Renal pelvis (tissue), 4 donors: ENCODE results near the gene KIAA1191. TPM values are rescaled to one million over a fixed set of nuclear protein-coding genes. Genes with fewer than 3 reads are reported as not detected.

Experiments
- DNase-seq: peaks from one replicate; pipeline ENCODE4 v3.0.0-alpha.2; 2013
- polyA plus RNA-seq, 3 donors: library from polyadenylated mRNA; unstranded; fragments of 120-200 nt; gene quantifications; one replicate each; pipeline ENCODE4 v1.2.1, GENCODE V29; 2013; ENCODE audit not compliant: insufficient read length in 3 of 3

Gene KIAA1191
- polyA plus RNA-seq, 3 donors, result 134 to 173 (median 157) TPM

DNA sequence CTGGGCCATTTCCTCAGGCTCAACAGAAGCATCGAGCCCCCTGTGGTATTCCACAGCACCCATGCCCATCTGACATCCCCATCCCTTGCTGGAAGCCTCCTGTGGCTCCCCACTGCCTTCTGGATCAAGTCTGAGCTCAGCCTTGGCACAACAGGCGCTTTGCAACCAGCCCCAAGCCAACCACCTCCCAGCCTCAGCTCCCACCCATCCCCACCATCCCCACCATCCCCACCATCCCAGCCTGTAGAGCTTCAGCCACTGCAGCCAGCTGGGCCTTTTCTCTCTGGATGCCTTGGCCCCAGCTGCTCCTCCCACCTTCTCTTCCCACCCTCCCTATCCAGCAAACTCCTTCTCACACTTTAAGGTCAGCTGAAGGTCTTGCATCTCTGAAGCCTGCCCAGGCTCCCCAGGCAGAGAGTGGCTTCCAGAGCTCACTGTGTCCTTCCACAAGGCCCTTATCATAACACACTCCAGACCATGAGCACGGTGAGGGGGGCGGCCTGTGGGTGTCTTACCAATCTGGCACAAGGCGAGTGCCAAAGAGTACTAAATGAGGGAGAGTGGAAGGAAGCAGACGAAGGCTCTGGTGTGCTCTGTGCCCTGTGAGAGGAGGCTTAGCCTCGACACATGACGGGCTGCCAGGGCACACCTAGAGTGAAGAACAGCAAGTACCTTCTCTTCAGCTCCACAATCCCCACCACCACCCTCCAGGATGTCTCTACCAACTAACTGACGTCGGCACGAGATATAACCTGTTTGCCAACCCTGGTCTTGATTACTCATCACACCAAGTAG, 33.5 kb upstream of the KIAA1191 start:
- DNase-seq, result peak; percentile 10

- no peak for DNase-seq
Observed at GRCh38 chr5:176394096-176394495, 32.5 kb upstream of the KIAA1191 start.

- no peak for DNase-seq
Observed at GRCh38 chr5:176392526-176392925, 31.0 kb upstream of the KIAA1191 start.

GRCh38 chr5:176391999-176392398, 30.4 kb upstream of the KIAA1191 start:
- DNase-seq, result no peak

GRCh38 chr5:176391479-176391878, 29.9 kb upstream of the KIAA1191 start:
- DNase-seq, result no peak

DNA sequence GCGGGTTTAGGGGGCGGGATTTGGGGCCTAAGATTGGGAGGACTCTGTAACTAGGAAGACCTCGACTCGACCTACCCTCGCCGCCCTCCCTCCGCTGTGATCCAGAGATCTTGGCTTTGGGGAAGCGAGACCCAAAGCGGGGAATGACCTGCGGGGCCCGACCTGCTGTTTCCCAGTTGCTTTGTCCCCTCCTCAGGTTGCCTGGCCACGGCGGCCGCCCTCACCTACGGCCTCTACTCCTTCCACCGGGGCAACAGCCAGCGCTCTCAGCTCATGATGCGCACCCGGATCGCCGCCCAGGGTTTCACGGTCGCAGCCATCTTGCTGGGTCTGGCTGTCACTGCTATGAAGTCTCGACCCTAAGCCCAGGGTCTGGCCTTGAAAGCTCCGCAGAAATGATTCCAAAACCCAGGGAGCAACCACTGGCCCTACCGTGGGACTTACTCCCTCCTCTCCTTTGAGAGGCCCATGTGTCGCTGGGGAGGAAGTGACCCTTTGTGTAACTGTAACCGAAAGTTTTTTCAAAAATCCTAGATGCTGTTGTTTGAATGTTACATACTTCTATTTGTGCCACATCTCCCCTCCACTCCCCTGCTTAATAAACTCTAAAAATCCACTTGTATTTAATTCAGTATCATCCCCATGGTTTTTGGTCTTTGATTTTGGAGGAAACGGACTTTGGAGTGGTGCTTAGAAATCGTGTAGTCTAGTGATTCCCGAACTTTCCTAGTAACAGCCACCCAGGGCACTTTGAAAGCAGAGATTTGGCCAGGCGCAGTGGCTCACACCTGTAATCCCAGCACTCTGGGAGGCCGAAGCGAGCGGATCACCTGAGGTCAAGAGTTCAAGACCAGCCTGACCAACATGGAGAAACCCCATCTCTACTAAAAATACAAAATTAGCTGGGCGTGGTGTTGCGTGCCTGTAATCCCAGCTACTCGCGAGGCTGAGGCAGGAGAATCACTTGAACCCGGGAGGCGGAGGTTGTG, 27.9 kb upstream of the KIAA1191 start:
- DNase-seq, result no peak

DNA sequence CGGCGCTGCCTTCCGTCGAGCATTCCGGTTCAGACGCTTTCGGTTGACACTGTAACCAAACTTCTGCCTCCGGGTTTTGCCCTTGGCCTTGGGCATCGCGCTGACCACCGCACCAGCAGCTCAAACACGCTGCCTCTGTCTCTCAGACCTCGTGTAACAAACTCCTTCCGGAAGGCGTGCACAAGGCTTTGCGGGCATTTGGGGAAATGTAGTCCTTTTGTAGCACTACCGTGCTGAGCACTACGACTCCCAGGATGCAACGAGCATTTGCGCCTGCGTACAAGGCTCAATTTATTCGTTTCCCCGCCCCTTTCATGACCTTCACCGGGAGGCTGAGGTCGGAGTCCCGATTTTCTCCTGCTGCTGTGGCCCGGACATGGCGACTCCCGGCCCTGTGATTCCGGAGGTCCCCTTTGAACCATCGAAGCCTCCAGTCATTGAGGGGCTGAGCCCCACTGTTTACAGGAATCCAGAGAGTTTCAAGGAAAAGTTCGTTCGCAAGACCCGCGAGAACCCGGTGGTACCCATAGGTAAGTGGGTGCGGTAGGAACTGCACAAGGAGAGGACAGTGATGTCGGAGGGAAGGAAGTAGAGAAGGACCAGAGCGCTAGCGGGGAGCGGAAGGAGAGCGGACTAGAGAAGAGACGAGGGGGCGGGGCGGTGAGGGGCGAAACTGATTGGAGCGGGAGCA, 27.0 kb upstream of the KIAA1191 start, which contains the start of the genes HIGD2A and NOP16:
Gene HIGD2A (plus strand): TSS at position 308 of the 691 bp plus-strand sequence. CDS start 69 bp downstream, at position 377.
Gene NOP16 (minus strand): TSS at position 155 of the 691 bp plus-strand sequence. CDS start 59 bp downstream, at position 96.
- peak; percentile 99 for DNase-seq

- peak; percentile 16 for DNase-seq
Observed at GRCh38 chr5:176388003-176388443, 26.5 kb upstream of the KIAA1191 start.

GRCh38 chr5:176387384-176387925, 25.9 kb upstream of the KIAA1191 start:
- DNase-seq, result no peak

GRCh38 chr5:176386491-176386890, 24.9 kb upstream of the KIAA1191 start:
- no peak for DNase-seq

GRCh38 chr5:176384991-176385390, 23.4 kb upstream of the KIAA1191 start:
- no peak for DNase-seq

- no peak for DNase-seq
Observed at GRCh38 chr5:176384366-176384930, 22.9 kb upstream of the KIAA1191 start.

GRCh38 chr5:176383961-176384360, 22.4 kb upstream of the KIAA1191 start:
- no peak for DNase-seq

DNA sequence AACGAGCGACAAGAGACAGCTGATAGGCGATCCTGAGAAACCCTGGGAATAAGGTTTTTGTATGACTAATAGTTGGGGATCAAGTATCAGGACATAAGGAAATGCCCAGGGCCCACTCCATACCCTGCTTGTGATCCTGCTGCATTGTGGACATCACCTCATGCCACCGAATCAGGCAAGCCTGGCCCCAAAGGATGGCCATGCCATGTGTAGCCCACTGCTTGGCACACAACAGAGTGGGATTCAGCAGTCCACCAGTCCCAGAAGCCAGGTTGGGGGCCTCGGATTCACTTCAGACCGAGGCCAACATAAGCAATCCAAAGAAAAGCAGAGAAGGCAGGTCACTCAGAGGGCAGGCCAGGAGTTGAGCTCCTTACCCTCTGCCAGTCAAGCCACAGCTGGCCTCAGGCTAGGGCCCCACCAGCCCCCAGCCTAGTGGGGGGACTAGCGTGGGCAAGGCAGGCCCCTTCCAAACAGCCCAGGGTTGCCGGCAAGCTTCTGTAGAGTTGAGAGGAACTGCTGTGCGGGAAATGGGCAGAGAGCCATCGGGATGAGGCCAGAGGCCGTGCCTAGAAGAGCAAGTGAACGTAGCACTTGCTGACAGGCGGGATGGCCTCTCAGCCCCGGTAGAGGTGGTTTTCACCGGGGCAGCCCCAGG, 21.8 kb upstream of the KIAA1191 start:
- no peak for DNase-seq

GRCh38 chr5:176382721-176383120, 21.2 kb upstream of the KIAA1191 start:
- no peak for DNase-seq

DNA sequence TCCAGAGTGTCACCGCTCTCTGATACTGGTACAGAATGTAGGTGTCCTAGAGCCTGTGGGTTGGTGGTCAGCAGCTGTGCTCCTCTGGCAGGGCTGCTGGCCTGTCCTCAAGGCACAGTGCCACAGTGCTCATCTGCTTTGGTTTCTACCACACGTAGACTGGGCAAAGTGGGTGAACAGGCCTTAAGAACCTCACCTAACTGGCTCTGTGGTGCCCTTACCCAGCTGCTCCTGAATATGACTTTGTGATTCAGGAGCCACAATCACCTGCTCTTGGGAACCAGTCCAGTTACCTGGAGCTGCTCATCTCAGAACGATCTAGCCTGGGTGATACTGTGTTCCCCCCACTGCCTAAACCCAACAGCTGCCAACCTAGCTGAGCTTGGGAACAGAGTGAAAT, 20.4 kb upstream of the KIAA1191 start:
- no peak for DNase-seq

DNA sequence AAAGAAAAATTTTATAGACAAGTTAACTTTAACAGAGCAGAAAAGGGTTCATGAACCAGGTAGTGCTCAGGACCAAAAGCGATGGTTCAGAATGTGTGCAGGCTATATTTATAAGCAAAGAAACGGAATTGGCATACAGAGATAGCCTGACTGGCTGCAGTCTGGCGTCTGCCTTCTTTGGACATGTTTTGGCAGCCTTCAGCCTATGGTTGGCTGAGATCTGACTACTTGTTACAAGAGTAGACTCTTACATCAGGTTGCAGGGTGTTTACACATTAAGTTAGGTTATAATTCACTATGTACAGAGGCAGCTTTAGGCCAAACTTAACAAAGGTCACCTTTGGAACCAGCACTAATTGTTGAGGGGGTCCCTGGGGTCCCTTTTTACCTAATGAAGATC, 19.9 kb upstream of the KIAA1191 start:
- DNase-seq, result no peak

DNA sequence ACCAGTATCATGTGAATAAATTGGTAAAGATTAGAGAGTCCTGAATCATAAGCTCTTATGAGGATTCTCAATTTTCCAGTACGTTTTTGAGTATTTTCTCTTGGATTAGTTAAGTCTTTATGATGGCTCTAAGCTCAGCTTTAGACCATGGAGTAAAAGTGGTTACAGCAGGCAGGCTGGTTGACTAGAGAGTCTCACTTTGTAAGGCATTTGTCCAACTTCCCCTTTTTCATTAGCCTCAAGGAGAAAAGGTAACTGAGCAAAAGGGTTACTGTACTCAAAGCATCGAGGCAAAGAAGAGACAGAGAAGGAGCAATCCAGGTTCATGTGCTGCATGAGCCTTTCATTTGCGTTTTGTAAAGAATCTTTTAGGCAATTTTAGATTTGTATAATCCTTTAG, 18.3 kb upstream of the KIAA1191 start:
- DNase-seq, result no peak

DNA sequence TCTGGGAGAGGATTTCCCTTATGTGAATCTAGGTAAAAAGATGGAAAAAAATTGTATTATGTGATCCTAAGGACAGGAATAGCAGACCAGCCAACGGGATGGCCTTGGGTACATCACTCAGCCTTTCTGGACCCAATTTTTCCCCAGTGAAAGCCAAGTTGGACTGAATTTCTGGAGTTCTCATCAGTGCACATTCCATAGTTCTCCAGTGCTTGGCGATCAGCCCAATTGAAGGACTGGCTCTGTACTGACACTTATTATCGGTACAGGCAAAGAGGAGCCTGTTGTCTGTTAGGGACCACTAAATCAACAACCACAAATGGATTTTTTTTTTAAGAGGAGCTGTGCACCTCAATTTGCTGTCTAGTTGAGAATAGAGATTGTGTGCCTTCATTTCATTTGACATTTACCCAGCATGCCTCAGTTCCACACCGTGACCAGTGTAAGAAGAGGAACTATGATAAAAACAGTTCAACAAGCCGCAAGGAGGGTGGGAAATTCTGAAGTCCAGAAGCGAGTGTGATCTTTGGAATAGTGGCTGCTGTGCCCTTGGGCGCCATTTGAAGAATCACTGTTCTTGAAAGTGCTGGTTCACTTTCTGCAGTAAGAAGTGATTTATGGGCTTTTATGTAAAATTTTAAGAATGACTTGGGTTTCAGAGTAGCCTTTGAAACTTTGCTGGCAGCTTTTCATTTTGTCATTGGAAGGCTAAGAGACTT, 11.7 kb upstream of the KIAA1191 start:
- no peak for DNase-seq
